GM18868 (cell line): ENCODE results near the gene LARP4.
"Not testable (repeated sequence)": the region's sequence is repeated elsewhere in the genome, so short reads cannot be mapped to it uniquely, and the experiment has no call there.

Experiments used
- ATAC-seq: cut with Tn5 transposase; IDR thresholded peaks from one replicate; pipeline ENCODE4 v1.9.1; 2021; ENCODE audit warnings: mild to moderate bottlenecking, moderate library complexity; ENCODE audit not compliant: unreplicated experiment

The LARP4 gene

GRCh38 chr12:50520416-50521207 lies 119.9 kb downstream of the LARP4 start:
- no peak for ATAC-seq

- ATAC-seq, result not testable (repeated sequence)
These were observed 121.1 kb downstream of the LARP4 start for GRCh38 chr12:50521781-50522180.

GRCh38 chr12:50523772-50524171 lies 123.1 kb downstream of the LARP4 start:
- ATAC-seq, result no peak

- ATAC-seq, result no peak
These were observed 123.9 kb downstream of the LARP4 start for GRCh38 chr12:50524621-50525020.

GRCh38 chr12:50525422-50525821 lies 124.7 kb downstream of the LARP4 start:
- ATAC-seq, result no peak

GRCh38 chr12:50527359-50527726 lies 126.7 kb downstream of the LARP4 start:
- no peak for ATAC-seq

GRCh38 chr12:50528800-50529199 lies 128.1 kb downstream of the LARP4 start:
- no peak for ATAC-seq

GRCh38 chr12:50529345-50529744 lies 128.7 kb downstream of the LARP4 start:
- no peak for ATAC-seq
